NCI-H2081 treated with DMSO at 0.1 percent for 48 hours (cell line): Measurements from ENCODE around the gene SAMD14.

ENCODE experiments used
- DNase-seq: peaks from one replicate; lab custom pipeline; 2025; lab: John Stamatoyannopoulos, UW

The SAMD14 gene

GRCh38 chr17:50148226-50149090 lies 18.5 kb upstream of the SAMD14 start:
- DNase-seq: no peak

- DNase-seq: no peak
Measured at GRCh38 chr17:50147841-50148225, 17.9 kb upstream of the SAMD14 start.

GRCh38 chr17:50146927-50147665 lies 17.1 kb upstream of the SAMD14 start:
- DNase-seq: no peak

- DNase-seq: no peak
Measured at GRCh38 chr17:50146230-50146926, 16.4 kb upstream of the SAMD14 start.

- no peak for DNase-seq
Measured at GRCh38 chr17:50145532-50146229, 15.7 kb upstream of the SAMD14 start.

- no peak for DNase-seq
Measured at GRCh38 chr17:50144845-50145531, 15.0 kb upstream of the SAMD14 start.

- no peak for DNase-seq
Measured at GRCh38 chr17:50144355-50144754, 14.4 kb upstream of the SAMD14 start.

- DNase-seq: no peak
Measured at GRCh38 chr17:50143461-50144176, 13.7 kb upstream of the SAMD14 start.

- DNase-seq: no peak
Measured at GRCh38 chr17:50141745-50142110, 11.8 kb upstream of the SAMD14 start.

GRCh38 chr17:50141026-50141744 lies 11.2 kb upstream of the SAMD14 start:
- DNase-seq: no peak

- DNase-seq: no peak
Measured at GRCh38 chr17:50139950-50140885, 10.3 kb upstream of the SAMD14 start.

- DNase-seq: no peak
Measured at GRCh38 chr17:50139185-50139783, 9.3 kb upstream of the SAMD14 start.

GRCh38 chr17:50137042-50137441 lies 7.1 kb upstream of the SAMD14 start:
- DNase-seq: no peak

- no peak for DNase-seq
Measured at GRCh38 chr17:50136096-50136687, 6.2 kb upstream of the SAMD14 start.

GRCh38 chr17:50135316-50136095 lies 5.5 kb upstream of the SAMD14 start:
- no peak for DNase-seq

GRCh38 chr17:50134206-50135110 lies 4.5 kb upstream of the SAMD14 start:
- no peak for DNase-seq

- DNase-seq: no peak
Measured at GRCh38 chr17:50133769-50134099, 3.8 kb upstream of the SAMD14 start.
